OCI-LY1 (cell line): Measurements from ENCODE around the gene KLHL29.

Experiments used
- H2AFZ ChIP-seq: fragments of 200-600 bp; sonication (generic), shearing (Covaris generic); 2 replicates; pipeline ENCODE4 v1.6.0; 2014; ENCODE audit warnings: antibody characterized with exemption, mild to moderate bottlenecking, low read length
- H3F3A ChIP-seq: fragments of 200-600 bp; sonication (generic), shearing (Covaris generic); 2 replicates; pipeline ENCODE4 v1.6.0; 2014; ENCODE audit warnings: mild to moderate bottlenecking, antibody characterized with exemption, low read length, moderate library complexity; ENCODE audit not compliant: insufficient read depth
- H3K27ac ChIP-seq: fragments of 200-600 bp; sonication (generic); 2 replicates; pipeline ENCODE4 v1.5.1; 2014; ENCODE audit warnings: low read length, mixed run types, mild to moderate bottlenecking, low read depth; ENCODE audit not compliant: poor library complexity, severe bottlenecking
- H3K27me3 ChIP-seq: fragments of 200-600 bp; sonication (generic); 2 replicates; pipeline ENCODE4 v1.6.0; 2014; ENCODE audit warnings: antibody characterized with exemption, mild to moderate bottlenecking, low read length, moderate library complexity; ENCODE audit not compliant: insufficient read depth
- H3K36me3 ChIP-seq: fragments of 200-600 bp; sonication (generic); 2 replicates; pipeline ENCODE4 v1.6.1; 2014; ENCODE audit warnings: mild to moderate bottlenecking, antibody characterized with exemption, low read length, moderate library complexity, mixed read lengths; ENCODE audit not compliant: insufficient read depth
- H3K4me1 ChIP-seq: fragments of 200-600 bp; sonication (generic); 2 replicates; pipeline ENCODE4 v1.5.1; 2014; ENCODE audit warnings: mild to moderate bottlenecking, low read length, moderate library complexity; ENCODE audit not compliant: insufficient read depth, severe bottlenecking
- H3K4me2 ChIP-seq: fragments of 200-600 bp; sonication (generic), shearing (Covaris generic); 2 replicates; pipeline ENCODE4 v1.6.1; 2014; ENCODE audit warnings: low read length
- H3K4me3 ChIP-seq: fragments of 200-600 bp; sonication (generic); 2 replicates; pipeline ENCODE4 v1.5.1; 2014; ENCODE audit warnings: low read length, low read depth, mild to moderate bottlenecking, mixed read lengths; ENCODE audit not compliant: poor library complexity, severe bottlenecking
- H3K79me2 ChIP-seq: fragments of 200-600 bp; shearing (Covaris generic); 2 replicates; pipeline ENCODE4 v1.6.1; 2016; ENCODE audit warnings: mixed run types, low read length, mixed read lengths; ENCODE audit not compliant: insufficient read depth
- H3K9ac ChIP-seq: fragments of 200-600 bp; sonication (generic), shearing (Covaris generic); 2 replicates; pipeline ENCODE4 v1.6.1; 2014; ENCODE audit warnings: mild to moderate bottlenecking, low read length, mixed read lengths
- H3K9me2 ChIP-seq: fragments of 200-600 bp; sonication (generic), shearing (Covaris generic); 2 replicates; pipeline ENCODE4 v1.6.1; 2014; ENCODE audit warnings: low read depth, mild to moderate bottlenecking, low read length, mixed read lengths
- H3K9me3 ChIP-seq: fragments of 200-600 bp; shearing (Covaris generic); 2 replicates; pipeline ENCODE4 v1.6.1; 2014; ENCODE audit warnings: low read length, mixed read lengths
- H4K20me1 ChIP-seq: fragments of 200-600 bp; sonication (generic), shearing (Covaris generic); 2 replicates; pipeline ENCODE4 v1.6.0; 2016; ENCODE audit warnings: mild to moderate bottlenecking, low read length; ENCODE audit not compliant: insufficient read depth
- CTCF ChIP-seq: fragments of 200-600 bp; sonication (generic), shearing (Covaris generic); IDR thresholded peaks from 2 replicates; pipeline ENCODE4 v1.5.1; 2017; ENCODE audit warnings: mild to moderate bottlenecking, antibody characterized with exemption, low read length, moderate library complexity, mixed read lengths
- EZH2 ChIP-seq: fragments of 200-600 bp; sonication (generic), shearing (Covaris generic); IDR thresholded peaks from 2 replicates; pipeline ENCODE4 v1.8.0; 2017; ENCODE audit warnings: borderline replicate concordance, mixed run types, mild to moderate bottlenecking, antibody characterized with exemption, low read length, moderate library complexity, mixed read lengths

KLHL29 gene

GRCh38 chr2:23447405-23447804 is 62.4 kb downstream of the KLHL29 start:
- Histone ChIP-seq H2AFZ (no peak overlapping the region), H3K9me3 (no peaks in the 10 kb centered on the region), H4K20me1 (no peaks in the 10 kb centered on the region), H3K27ac (no peak overlapping the region), H3K4me2 (no peak overlapping the region), H3K4me3 (no peak overlapping the region), H3K4me1 (no peaks in the 10 kb centered on the region), H3K9me2 (no peaks in the 10 kb centered on the region), H3K79me2 (no peaks in the 10 kb centered on the region), H3K36me3 (no peaks in the 10 kb centered on the region), H3K27me3 (no peaks in the 10 kb centered on the region), H3K9ac (no peak overlapping the region), H3F3A (no peaks in the 10 kb centered on the region)
- TF ChIP-seq CTCF, result no peak

GRCh38 chr2:23448906-23449305 is 63.9 kb downstream of the KLHL29 start:
- no peaks in the 10 kb centered on the region for H4K20me1 ChIP-seq
- H3K9me3 ChIP-seq, result no peaks in the 10 kb centered on the region
- no peaks in the 10 kb centered on the region for H3K27me3 ChIP-seq
- H3K4me3 ChIP-seq, result no peak overlapping the region
- TF ChIP-seq CTCF (no peak), EZH2 (no peak)
- no peaks in the 10 kb centered on the region for H3K4me1 ChIP-seq
- no peaks in the 10 kb centered on the region for H3K79me2 ChIP-seq
- no peak overlapping the region for H3K27ac ChIP-seq
- no peaks in the 10 kb centered on the region for H3F3A ChIP-seq
- no peak overlapping the region for H3K9ac ChIP-seq
- no peak overlapping the region for H3K4me2 ChIP-seq
- H3K36me3 ChIP-seq, result no peaks in the 10 kb centered on the region
- H2AFZ ChIP-seq, result no peak overlapping the region
- H3K9me2 ChIP-seq, result no peaks in the 10 kb centered on the region

GRCh38 chr2:23449413-23449812 is 64.4 kb downstream of the KLHL29 start:
- Histone ChIP-seq H3K79me2 (no peaks in the 10 kb centered on the region), H3K27me3 (no peaks in the 10 kb centered on the region), H3K9me3 (no peaks in the 10 kb centered on the region), H3K4me3 (no peak overlapping the region), H3K9ac (no peak overlapping the region), H4K20me1 (no peaks in the 10 kb centered on the region), H3F3A (no peaks in the 10 kb centered on the region), H3K4me1 (no peaks in the 10 kb centered on the region), H2AFZ (no peak overlapping the region), H3K9me2 (no peaks in the 10 kb centered on the region), H3K4me2 (no peak overlapping the region), H3K36me3 (no peaks in the 10 kb centered on the region), H3K27ac (no peak overlapping the region)
- TF ChIP-seq EZH2 (no peak), CTCF (no peak)
